Effector CD4-positive, alpha-beta T cell (primary cell): Measurements from ENCODE around the gene ALOXE3.

Experiments used
- DNase-seq: peaks from one replicate; pipeline ENCODE4 v3.0.0-alpha.2; 2020

ALOXE3 gene

DNA sequence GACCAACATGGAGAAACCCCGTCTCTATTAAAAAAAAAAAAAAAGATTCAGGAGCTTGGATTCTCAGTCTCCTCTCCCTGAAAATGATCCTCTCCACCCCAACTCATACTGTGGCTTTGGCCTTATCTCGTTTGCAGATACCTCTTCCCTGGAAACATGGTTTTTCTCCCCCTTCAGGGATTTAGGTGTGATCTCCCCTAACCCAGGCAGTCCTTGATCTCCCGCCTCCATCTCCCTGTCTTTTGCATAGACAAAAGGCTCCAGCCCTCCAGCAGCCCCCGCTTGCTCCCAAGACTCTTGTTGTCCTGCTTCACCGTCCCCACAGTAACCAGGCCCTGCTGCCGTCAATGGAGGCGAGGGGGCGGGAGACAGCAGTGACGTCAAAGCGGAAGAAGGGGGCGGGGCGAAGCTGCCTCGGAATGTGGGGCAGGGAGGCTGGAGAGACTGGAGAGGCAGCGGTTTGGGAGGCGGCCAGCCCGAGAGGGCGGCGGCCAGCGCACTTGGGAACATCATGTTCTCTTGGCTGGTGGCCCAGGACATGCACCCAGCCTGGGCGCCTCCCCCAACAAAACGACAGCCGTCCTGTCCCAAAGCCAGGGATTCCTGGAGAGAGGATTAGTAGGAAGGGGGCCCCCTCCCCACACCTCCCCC, 35.8 kb upstream of the ALOXE3 start:
- peak; percentile 89 for DNase-seq

DNA sequence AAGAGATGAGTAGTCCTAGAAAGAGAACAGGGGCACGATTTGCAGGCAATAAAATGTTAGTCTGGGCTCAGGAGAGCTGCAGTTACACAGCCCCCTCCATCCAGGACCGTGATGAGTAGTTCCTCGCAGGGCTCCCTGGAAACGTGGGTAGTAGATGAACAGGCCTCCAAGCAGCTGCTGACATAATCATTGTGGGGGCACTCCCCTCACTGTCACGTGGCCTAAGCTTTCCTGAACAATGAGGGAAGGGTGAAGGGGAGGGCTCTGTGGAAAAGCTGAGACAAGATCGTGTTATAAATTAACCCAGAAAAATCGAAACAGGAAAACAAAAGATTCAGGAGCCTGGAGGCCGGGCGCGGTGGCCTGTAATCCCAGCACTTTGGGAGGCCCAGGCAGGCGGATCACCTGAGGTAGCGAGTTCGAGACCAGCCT, 35.2 kb upstream of the ALOXE3 start:
- DNase-seq: peak; percentile 30

DNA sequence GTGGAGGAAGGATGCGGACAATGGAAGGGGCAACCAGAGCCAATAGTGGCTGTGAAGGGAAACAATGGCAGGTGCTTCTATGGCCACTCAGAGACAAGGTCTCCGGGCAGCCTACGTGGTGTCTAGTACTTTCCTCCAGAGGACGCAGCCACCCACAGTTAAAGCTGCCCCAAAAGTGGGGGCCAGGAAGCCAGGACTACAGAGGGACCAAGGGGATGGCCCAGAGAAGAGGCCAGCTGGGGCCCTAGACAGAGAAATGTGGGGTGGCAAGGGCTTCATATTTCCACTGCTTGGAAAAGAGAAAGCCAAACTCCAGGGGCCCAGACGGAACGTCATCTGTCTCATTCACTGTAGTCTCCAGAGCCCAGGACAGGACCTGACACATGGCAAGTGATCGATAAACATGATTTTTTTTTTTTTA, 34.7 kb upstream of the ALOXE3 start:
- peak; percentile 3 for DNase-seq

DNA sequence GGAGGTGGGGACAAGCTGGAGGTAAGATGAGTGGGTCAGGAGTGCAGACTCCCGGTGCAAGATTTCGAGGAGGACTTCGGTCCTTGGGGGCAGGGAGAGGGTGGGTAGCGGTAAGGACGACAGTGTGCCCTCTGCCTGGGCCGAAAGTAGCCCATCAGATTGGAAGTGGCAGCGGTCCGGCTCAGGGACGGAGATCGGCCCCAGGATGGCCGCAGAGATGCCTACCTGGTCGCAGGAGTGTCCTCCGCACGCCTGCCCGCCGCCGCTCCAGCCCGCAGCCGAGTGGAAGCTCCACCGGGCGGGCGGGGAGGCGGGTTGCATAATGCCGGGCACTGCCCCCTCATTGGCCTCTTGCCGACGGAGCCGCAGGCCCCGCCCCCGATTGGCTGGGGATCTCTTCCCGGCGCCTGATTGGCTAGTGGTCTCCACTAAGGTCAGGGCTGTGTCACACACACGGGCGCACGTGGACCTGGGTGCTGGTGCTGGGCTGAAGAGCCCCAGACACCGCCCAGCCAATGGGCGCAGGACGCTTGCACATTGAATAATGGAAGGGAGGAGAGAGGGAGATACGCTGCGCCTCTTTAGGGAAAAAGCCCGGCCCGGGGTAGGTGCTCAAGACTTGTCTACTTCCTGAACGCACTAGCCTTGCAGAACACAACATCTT, 33.9 kb upstream of the ALOXE3 start, which contains the start of gene PER1:
TSS of gene PER1 (minus strand) at position 293 of the 664 bp plus-strand sequence. CDS start 1,698 bp downstream, outside the sequence.
- DNase-seq: peak; percentile 80

DNA sequence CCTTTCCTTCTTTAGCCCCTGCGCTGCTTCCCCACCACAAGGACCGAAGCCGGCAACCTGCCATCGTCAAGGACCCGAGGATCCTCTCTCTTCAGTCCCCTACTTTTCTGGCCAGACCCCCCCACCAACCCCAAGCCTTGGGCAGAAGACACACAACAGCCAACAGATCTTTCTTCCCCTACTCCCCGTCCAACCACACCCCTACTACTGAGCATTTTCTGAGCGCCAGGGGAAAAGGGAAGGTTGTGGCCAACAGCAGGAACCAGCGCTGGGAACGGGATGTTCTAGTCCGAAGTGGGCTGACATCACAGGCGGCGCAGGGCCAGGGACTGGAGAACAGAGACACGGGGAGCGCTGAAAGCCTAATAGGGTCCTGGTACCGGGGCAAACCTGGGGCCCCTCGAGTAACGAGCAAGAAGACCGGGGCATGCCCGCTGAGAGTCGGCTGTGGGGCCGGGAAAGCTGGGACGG, 33.4 kb upstream of the ALOXE3 start:
- peak; percentile 38 for DNase-seq

DNA sequence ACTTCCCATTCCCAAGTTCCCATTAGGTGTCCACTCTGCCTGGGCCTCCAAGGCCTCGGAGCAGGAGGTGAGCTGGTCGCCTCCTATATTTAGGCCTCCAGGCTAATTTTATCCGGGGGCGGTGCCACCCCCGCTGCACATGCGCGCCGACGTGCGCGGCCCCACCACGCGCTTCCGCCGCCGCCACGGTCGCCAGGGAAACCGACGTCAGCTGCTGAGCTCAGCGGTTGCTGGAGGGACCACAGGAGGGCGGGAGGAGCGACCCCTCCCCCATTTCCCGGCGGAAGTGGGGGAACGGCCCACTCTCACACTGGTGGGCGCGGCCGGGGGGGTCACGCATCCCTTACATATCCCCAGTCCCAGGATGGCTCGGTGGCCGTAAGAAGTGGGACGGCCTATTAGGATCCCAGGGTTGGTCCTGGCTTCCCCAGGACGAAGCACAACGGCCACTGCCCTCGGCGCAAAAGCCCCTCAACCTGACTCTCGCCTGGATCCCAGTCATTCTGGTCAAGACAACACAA, 32.9 kb upstream of the ALOXE3 start:
- DNase-seq: peak; percentile 88

DNA sequence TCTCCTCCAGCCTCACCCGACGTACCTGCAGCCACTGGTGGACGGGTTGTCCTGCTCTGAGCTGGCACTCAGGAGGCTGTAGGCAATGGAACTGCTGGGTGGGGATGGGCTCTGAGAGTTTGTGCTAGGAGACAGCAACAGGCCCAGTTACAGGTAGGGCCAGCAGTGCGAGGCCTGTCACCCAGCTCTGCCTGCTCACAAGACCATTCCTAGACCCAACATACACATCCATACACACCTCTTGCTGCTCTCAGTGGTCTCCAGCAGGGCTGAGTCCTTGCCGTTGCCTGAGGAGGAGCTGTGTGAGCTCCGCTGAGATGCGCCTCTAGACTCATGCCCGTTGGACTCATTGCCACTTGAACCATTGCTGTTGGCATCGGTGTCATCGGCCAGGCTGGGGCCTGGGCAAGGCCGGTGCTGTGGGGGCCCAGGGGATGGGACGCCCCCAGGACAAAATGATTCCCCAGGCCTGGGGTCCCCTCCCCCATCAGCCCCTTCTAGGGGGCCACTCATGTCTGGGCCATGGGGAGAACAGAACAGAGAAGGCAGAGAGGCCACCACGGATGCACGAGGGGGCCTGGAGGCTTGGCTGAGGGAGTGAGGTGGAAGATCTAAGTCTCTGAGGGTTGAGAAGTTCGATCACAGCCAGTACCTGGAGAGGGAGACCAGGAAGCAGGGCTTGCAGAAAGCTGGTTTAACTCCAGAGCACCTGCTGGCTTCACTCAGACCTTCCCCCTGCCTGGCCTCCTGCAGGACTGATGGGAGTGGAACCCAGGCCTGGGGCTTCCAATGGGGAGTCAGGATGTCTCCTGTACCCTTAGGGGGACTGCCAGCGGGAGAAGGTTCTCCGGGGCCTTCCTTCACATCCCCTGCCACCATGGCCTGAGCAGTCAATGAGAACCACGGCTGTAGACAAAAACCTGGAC, 32.1 kb upstream of the ALOXE3 start:
- peak; percentile 6 for DNase-seq

DNA sequence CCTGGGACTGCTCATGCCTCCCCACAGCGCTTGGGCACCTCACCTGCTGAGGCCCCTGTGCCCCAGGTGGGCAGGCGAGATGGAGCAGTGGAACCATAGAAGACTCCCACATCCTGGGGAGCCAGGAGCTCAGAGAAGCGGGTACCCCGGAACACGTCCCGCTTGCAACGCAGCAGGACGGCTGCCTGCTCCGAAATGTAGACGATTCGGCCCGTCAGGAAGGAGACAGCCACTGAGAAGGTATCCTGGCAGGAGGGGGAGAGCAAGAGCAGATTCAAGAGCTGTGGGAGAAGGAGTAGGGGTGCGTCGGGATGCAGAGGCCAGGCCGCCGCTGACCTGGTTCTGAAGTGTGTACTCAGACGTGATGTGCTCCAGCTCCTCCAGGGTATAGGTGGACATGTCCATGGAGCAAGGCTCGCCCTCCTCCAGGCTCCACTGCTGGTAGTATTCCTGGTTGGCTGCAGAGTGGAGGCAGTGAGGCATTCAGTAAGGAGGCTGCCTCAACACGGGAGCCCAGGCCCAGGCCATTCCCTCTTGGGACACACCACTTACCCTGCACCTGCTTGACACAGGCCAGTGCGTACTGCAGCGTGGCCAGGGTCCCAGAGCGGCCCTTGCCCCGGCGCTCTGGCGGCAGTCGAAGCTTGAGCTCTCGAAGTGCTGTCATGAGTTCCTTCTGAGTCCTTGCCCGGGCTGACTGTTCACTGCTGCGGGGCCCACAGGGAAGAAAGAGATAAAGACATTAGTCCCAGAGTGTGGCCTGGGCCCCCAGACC, 31.3 kb upstream of the ALOXE3 start:
- peak; percentile 4 for DNase-seq

DNA sequence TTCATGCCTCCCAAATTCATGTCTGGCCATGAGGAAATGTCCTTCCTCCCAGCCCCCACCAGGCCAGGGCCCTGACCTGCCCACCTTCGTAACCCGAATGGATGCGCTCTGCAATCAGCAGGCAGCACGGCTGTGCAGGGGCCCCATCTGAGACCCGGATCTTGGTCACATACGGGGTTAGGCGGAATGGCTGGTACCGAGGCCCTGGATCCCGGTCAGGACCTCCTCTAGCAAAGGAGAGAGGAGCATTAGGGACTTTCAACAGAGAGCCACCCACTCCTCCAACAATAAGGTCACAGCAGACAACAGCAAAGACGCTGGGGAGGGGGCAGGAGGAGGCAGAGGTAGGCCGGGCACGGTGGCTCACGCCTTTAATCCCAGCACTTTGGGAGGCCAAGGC, 30.2 kb upstream of the ALOXE3 start:
- no peak for DNase-seq

DNA sequence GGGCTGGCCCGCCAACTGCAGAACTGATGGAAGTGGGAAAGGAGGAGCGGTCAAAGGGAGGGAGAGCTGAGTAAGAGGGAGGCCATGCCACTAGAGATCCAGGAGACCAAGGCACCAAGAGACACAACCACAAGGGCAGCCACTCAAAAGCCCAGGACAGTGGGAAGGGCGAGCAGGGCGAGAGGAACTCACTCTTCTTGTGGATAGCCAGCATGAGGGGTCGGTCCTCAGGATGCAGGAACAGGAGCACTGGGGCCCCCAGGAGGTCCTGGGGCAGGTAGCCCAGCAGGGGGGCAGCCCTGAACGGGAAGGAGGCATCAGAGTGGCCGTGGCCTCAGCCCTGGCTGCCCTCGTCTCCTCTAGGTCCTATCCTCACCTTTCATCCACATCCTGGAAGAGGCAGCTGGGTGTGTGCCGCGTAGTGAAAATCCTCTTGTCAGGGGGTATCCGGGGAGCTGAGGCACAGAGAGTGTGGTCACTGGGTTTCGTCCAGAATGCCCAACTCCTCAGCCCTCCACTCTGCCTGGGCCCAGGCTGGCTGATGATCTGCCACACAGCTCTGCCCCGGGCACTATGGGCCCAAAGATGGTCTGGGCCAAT, 29.6 kb upstream of the ALOXE3 start:
- no peak for DNase-seq

DNA sequence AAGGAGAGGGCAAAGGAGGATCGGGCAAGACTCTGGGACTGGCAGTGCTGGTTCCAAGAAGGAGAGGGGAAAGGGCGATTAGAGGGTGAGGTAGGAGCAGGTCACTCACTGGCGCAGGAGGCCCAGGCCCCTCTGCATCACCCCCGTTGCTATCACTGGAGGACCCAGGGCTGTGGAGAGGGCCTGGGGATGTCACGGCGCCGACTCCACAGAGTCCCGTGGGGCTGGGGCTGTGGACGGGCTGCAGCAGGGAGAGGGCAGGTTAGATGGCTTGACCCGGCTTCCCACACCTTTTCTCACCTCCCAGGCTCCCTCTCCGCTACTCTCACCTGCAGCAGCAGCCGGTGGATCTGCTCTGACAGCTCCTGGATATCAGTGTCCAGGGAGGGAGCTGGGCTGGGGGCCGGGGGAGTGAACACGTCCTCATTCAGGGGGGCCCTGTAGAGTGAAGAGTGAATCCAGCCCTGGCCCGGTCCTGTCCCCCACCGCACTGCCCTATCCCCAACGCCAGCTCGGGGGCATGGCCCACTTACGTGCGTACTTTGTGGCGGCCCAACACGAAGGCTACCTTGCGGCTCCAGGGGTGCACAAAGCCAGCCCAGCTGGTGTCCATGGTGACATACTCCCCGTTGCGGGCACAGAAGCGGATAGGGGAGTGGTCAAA, 29.0 kb upstream of the ALOXE3 start:
- DNase-seq: no peak

DNA sequence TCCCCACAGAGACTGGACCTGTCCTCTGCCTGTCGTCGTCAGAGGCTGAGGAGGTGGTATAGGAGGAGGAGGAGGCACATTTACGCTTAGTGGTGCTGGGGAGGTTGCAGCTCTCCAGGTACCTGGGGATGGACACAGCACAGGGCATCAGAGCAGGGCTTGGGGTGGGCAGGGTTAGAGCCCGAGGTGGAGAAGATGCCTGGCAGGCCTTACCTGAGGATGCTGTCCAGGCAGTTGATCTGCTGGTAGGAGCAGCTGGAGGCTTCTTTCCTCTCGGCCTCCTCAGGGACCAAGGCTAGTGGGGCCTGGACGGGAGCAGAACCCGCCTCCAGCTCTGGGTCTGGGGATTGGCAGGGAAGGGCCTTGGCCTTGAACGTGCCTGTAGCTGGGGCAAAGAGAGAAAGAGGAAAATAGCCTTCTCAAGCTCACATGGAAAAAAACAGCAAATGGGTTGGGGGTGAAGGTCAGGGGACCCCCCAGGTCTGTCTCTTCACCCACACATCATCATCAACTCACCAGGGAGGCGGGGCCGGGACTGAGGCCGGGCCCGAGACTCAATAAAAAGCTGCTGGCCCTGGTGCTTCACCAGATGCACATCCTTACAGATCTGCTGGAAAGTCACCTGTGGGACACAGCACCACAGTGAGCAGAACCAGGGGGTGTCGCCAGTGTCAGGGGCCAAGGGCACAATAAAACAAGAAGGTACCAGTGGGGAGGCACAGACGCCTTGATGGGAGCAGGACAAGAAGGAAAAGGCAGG, 28.2 kb upstream of the ALOXE3 start:
- DNase-seq: no peak

DNA sequence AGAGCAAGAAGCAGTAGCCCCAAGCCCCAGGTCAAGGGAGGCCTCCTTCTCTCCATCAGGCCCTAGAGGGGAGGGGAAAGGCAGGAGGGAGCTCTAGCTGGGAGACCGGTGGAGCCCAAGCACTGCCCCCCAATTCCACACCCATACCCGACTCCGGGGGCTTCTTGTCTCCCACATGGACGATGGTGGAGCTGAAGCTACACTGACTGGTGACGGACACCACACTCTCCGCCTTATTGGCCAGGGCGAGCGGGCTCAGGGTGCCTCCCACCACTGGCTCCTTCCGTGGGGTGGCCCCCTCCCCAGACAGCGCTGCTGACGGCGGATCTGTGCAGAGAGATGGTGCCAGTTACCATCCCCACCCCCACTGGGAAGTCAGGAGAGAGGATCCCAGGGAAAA, 27.5 kb upstream of the ALOXE3 start:
- no peak for DNase-seq

DNA sequence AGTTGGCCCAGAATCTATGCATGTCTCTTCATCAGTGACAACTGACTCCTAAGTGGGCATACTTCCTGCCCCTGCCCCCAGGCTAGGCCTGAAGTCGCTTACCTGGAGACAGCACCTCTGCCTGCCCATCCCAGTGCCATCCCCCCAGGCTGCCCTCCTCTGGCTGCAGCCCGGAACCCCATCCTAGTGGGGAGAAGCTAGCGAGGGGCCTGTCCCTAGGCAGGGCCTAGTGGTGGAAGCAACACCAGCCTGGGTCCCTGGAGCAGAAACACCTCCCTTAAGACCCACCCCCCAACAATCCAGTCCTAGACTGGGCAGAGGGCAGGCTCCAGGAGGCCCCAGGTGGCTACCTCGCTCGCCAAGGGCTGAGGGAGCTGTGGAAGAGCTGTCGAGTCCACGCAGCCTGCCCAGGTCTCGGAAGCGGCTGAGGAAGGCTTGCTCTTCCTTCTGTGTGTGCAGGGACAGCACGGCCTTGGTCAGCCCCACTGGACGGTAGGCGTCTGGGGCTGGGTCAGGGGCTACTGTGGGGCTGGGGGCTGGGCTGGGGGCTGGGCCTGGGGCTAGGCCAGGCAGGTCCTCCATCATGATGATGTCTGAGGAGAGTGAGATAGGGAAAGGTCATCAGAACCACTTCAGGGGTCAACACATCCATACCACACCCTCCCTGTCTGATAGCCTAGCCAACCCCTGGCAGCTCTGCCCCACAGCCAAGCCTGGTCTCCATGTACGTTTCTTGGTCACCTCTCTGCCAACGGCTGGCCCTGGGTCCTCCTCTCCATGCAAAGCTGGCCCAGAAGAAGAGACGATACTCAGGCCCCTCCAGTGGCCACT, 26.3 kb upstream of the ALOXE3 start:
- DNase-seq: no peak

DNA sequence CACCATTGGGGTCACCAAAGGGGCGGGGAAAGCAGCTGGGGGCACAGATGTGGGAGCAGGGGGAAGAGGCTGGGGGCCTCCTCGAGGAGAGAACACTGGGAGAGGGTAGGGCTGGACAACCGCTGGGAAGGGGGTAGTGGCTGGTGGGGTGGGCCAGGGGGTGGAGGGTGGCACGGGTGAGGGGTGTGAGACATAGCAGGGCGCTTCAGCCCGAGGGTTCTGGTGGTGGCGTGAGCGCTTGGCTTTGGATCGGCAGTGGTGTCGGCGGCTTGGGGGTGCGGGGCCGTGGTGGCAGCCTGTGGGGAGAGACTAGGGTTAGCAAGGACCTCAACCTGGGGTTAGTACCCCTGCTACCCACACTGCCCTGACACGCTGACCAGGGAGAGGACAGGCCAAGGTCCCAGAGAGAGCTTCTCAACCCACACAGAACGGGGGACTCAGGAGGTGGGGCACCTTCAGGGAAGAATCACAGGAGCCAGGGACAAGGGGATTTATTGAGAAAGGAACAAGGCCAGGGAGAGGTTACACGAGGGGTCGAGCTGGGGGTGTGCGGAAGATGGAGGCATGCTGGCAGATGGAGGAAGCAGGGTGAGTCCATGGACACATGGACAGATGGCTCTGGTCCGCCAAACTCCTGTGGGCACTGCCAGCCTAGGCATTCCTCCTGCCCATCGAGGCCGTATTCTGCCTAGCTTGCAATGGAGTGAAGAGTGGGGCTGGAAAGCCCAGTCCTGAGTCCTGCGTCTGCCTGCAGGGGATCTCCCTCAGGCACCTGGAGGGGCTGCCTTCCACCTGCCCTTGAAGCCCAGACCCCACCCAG, 25.5 kb upstream of the ALOXE3 start:
- DNase-seq: peak; percentile 5

DNA sequence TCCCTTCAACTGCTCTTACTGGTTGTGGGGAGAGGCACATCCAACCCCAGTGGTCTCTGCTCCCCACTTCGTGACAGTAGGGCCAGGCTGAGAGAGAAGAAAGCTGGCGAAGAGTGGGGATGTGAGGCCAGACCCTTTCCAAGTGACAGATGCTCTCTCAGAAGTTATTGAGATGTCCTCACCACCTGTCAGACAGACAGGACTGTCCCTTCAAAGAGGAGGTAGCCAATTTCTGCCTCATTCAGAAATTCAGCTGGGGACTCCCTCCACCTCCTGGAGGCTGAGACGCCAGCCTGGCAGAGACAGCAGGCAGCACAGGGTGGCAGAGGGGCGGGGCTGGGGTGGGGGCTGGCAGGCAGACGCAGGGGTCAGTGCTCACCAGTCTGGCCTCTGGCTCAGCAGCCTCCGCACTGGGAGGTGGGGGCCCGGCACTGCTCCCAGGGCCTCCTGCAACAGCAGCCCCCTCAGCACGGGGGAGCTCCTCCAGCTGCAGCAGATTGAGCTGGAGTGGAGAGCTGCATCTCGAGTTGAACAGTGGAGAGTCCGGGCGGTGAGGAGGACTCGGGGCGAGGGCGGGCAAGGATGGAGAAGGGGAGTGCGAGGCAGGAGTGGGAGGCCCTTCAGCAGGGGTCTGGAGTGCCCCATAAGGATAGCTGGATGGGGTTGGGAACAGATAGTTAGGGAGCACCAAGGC, 24.7 kb upstream of the ALOXE3 start:
- no peak for DNase-seq

DNA sequence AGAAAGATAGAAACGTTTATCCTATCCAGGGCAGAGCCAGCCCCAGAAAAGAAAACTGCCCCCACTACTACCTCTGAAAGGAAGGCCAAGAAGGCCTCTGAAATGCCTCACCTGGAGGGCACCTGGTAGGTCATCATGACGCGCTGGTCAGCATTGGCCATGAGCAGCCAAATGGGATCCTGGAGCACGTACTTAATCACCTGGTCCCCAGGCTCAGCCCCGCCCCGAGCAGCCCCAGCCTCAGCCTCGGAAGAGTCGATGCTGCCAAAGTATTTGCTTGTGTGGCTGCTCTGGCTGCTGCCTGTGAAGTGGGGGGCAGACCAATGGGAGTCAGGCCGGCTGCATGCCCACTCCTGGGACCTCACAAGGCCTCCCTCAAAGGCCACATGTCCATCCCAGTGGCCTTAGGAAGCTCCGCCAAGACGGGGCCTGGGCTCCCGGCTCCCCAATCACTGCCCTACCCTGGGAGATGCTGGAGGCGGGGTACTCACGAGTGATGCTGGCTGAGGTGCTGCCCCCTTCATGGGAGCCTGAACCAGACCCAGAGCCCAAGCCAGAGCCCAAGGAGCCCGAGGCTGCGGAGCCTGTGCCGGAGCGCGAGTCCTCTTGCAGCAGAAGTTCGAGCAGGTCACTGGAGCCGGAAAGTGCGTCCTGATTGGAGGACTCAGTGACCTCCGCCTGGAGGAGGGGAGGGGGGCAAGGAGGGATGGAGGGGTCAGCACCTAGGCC, 24.0 kb upstream of the ALOXE3 start:
- peak; percentile 6 for DNase-seq
